Testis (tissue), 2 donors: ENCODE measurements around the gene PVALEF.

Experiments
- POLR2A ChIP-seq: fragments of 450-650 bp; IDR thresholded peaks from one replicate; pipeline ENCODE4 v1.6.1; 2017; ENCODE audit warnings: antibody characterized with exemption, mild to moderate bottlenecking, moderate library complexity
- TF ChIP-seq, protein P1 (sequence below), 3 experiments: fragments of 450-650 bp in 2 of 3; fragments of 200-600 bp in 1 of 3; sonication (generic) in 1 of 3; IDR thresholded peaks; one replicate each; pipeline ENCODE4 v1.5.1; 2016 to 2019; ENCODE audit warnings: antibody characterized with exemption in 3 of 3, mild to moderate bottlenecking in 2 of 3, moderate library complexity in 1 of 3

GRCh38 chr17:81148986-81149533 is 16.2 kb upstream of the PVALEF start:
- TF ChIP-seq, protein P1, sequence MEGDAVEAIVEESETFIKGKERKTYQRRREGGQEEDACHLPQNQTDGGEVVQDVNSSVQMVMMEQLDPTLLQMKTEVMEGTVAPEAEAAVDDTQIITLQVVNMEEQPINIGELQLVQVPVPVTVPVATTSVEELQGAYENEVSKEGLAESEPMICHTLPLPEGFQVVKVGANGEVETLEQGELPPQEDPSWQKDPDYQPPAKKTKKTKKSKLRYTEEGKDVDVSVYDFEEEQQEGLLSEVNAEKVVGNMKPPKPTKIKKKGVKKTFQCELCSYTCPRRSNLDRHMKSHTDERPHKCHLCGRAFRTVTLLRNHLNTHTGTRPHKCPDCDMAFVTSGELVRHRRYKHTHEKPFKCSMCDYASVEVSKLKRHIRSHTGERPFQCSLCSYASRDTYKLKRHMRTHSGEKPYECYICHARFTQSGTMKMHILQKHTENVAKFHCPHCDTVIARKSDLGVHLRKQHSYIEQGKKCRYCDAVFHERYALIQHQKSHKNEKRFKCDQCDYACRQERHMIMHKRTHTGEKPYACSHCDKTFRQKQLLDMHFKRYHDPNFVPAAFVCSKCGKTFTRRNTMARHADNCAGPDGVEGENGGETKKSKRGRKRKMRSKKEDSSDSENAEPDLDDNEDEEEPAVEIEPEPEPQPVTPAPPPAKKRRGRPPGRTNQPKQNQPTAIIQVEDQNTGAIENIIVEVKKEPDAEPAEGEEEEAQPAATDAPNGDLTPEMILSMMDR (IDR thresholded peaks at IDR 0.05) = no peak
- TF ChIP-seq POLR2A = no peak
